GM19035 (cell line): Measurements from ENCODE around the gene FAM50A.

Experiments
- ATAC-seq: cut with Tn5 transposase; IDR thresholded peaks from one replicate; pipeline ENCODE4 v1.9.1; 2021; ENCODE audit not compliant: unreplicated experiment

Gene FAM50A

GRCh38 chrX:154437971-154438893, 5.7 kb upstream of the FAM50A start:
- no peak for ATAC-seq

- ATAC-seq = no peak
Observed at GRCh38 chrX:154439841-154440240, 4.1 kb upstream of the FAM50A start.

DNA sequence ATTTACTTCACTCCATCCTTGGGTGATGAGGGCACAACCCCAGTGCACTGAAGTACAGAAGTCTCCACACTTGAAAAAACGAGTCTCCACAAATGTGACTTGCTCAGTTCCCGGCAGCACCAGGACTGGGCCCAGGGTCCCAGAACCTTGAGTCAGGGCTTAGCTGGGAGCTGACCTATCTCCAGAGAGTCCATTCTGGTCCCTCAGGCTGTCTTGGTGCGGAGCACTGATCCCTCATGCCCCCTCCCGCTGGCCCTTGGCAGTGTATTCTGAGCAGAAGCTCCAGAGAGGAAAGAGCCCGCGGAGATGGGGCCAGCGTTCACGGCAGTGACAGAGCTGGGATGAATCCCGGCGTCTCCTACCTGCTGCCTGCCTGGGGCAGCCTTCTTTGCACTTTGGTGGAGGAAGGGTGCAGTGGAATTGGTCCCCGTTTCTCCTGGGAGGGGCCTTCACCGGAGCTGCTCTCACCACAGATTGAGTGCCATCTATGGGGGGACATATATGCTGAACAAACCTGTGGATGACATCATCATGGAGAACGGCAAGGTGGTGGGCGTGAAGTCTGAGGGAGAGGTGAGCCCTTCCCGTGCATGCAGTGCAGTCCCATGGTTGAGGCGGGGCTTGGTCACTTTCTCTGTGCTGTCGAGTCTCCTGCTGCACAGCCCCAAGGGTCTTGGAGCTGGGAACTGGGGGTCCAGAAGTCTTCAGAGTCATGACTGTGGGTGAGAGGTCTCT, 3.2 kb upstream of the FAM50A start:
- ATAC-seq = no peak

DNA sequence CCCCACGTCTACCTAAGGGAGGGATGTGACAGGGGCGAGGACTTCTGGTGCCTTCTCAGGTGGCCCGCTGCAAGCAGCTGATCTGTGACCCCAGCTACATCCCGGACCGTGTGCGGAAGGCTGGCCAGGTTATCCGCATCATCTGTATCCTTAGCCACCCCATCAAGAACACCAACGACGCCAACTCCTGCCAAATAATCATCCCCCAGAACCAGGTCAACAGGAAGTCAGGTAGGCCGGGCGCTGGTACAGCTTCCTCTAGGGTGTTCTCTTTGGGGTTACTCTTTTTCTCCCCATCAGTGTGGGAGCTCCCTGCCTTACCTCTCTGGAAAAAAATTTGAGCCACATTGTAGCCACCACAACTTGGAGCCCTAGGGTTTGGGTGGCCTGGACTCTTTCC, 2.4 kb upstream of the FAM50A start:
- ATAC-seq = no peak

DNA sequence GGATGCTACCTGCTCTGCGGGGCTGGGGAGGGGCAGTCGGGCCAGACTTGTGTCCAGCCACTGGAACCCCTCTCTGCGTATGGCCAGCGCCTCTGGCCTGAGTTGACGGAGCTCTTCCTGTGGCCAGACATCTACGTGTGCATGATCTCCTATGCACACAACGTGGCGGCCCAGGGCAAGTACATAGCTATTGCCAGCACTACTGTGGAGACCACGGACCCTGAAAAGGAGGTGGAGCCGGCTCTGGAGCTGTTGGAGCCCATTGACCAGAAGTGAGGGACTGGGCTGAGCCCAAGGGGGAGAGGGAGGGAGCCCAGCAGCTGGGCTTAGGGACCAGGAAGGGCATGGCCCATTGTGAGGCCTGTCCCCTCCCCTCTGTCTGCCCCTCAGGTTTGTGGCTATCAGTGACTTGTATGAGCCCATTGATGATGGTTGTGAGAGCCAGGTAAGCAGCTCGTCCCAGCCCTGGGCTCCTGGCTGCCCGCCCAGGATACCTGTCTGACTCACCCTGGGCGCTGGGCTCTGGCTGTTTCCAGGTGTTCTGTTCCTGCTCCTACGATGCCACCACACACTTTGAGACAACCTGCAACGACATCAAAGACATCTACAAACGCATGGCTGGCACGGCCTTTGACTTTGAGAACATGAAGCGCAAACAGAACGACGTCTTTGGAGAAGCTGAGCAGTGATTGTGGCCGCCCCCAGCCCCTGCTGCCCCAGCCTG, 1.8 kb upstream of the FAM50A start:
- no peak for ATAC-seq

- no peak for ATAC-seq
Observed at GRCh38 chrX:154443479-154443910, 446 bp upstream of the FAM50A start.

GRCh38 chrX:154444755-154445246, 860 bp downstream of the FAM50A start:
- no peak for ATAC-seq

GRCh38 chrX:154445776-154446175, 1.8 kb downstream of the FAM50A start:
- no peak for ATAC-seq

DNA sequence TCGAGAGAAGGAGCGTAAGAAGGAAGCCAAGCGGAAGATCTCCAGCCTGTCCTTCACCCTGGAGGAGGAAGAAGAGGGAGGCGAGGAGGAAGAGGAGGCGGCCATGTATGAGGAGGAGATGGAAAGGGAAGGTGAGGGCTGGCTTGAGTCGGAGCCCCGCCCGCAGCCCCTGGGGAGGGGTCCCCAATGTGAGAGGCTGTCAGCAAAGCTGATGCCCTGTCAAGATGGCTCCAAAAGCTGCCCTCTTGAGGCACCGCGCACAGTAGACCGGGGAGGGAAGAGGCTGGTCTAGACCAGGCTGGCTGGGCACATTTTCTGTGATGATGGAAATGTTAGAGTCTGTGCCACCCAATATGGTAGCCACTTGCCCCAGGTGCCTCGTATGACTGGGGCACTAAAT, 2.5 kb downstream of the FAM50A start:
- ATAC-seq = no peak

DNA sequence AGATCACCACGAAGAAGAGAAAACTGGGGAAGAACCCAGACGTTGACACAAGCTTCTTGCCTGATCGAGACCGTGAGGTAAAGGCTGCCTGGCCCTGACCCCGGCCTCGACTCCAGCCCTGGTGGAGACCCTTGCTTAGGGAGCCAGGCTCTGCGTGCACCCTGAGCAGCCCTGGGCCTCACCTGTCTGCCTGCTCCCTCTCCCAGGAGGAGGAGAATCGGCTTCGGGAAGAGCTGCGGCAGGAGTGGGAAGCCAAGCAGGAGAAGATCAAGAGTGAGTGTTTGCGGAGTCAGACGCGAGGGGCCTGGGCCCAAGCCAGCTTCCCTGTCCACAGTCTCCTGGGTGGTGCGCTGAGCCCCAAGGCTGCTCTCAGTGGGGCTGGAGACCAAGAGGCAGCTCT, 4.5 kb downstream of the FAM50A start:
- ATAC-seq = no peak

DNA sequence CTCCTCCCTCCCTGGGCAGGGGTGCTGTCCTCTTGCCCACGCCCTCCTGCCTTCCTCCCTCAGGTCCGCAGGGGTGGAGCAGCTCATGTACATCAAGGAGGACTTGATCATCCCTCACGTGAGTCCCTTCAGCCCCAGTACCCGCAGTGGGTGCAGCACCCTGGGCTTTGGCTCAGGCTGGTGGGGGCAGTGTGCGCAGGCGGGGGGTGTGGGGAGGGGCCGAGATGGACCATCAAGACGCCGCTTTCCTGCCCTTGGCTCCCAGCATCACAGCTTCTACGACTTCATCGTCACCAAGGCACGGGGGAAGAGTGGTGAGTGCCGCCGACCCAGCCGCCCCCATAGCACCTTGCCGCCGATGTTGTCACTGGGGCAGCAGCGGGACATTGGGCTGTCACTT, 5.7 kb downstream of the FAM50A start:
- no peak for ATAC-seq

DNA sequence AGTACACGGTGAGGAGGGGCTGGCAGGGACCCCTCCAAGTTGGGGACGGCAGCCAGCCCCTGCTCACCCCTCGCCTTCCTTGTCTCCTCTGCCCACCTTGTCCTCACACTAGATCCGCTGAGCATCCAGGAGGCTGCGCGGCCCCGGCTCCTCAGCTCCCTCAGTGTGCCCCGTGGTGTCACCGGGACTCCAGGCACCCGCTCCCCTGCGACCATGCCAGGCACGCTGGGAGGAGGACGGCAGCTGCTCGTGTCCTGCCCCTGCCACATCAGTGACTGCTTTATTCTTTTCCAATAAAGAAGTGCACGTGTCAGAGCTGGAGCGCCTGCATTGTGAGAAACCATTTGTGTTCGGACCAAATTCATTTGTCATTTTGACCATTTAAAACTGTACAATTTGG, 6.4 kb downstream of the FAM50A start:
- no peak for ATAC-seq

GRCh38 chrX:154452823-154453222, 8.9 kb downstream of the FAM50A start:
- ATAC-seq = no peak

DNA sequence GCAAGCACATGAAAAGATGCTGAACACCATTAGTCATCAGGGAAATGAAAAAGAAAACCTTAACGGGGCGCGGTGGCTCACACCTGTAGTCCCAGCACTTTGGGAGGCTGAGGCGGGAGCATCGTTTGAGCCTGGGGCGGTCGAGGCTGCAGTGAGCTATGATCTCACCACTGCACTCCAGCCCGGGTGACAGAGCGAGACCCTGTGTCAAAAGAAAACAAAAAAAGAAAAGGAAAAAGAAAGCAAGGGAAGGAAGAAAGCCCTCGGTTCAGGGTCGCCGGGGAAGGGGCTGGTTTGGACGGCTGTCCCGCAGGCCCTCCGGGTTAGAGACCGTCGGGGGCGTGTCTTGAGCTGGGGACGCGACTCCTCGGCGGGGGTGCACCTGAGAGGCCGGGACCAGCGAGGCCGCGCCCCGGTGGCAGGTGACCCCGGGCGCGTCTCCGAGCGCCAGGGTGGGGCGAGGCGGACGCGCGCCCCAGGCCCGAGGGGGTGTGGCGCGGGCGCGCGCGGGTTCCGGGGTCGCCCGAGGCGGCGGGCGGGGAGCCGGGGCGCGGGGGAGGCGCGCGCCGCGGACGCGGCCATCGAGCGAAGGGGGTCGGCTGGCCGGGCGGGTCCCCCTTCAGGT, 13.7 kb downstream of the FAM50A start:
- peak; percentile 57 for ATAC-seq

GRCh38 chrX:154458116-154458953, 14.4 kb downstream of the FAM50A start, which contains the start of gene PLXNA3:
TSS of gene PLXNA3 (plus strand) at chrX:154458281. CDS start at chrX:154460184, 1,903 bp downstream.
- peak; percentile 60 for ATAC-seq

DNA sequence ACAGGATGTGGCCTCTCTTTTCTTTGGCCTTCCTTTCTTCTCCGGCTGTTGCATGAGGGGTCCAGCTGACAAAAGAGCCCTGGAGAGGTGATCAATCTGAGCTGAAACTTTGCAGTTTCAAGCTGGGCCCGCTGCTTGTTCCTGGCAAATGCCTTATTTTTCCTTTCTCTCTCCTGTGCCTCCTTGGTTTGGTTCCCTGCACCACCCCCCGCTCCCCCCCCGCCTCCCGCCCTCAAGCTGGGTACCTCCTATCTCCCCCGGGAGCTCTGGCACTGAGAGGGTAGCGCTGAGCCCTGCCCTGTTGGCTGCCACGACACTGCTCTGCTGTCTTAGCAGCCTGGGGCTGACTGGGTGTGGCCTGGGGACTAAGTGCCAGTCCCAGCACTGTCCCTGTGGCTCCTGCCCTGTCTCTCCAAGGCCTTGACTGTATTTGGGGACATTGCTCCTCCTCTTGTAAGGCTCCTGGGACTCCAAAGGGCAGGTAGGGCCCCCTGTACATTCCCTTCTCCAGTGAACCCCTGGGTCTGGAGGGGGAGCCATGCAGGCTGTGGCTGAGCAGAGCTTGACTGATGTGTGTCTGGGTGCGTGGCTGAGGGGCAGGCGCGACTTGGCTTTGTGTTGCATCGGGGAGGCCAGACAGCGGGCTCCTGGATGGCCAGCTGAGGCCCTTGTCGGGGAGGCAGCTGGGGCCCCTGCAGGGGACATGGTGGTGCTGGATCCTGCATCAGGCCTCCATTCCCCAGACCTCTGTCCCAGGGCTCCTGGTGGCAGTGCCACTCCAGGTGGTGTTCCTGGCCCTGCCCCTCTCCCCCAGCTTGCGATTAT, 15.2 kb downstream of the FAM50A start:
- no peak for ATAC-seq

DNA sequence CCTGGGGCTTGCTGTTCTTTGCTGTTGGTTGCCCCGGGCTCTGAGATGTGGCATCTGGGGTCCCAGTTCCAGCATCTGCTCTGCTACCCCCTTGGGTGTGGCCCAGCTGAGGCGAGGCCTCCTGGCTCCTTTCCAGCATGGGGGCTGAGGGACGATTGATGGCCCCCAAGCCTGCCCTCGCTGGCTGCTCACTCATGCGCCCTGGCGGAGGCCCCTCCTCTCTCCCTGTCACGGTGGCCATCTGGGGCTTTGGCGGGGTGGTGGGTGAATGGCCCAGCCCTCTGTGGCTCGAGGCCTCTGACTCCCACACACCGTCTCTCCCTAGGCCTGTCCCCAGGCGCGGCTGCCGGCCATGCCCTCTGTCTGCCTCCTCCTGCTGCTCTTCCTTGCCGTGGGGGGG, 15.9 kb downstream of the FAM50A start:
- ATAC-seq = no peak

DNA sequence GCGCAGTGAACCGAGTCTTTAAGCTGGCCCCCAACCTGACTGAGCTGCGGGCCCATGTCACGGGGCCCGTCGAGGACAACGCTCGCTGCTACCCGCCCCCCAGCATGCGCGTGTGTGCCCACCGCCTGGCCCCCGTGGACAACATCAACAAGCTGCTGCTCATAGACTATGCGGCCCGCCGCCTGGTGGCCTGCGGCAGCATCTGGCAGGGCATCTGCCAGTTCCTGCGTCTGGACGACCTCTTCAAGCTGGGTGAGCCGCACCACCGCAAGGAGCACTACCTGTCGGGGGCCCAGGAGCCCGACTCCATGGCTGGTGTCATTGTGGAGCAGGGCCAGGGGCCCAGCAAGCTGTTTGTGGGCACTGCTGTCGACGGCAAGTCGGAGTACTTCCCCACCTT, 16.4 kb downstream of the FAM50A start:
- no peak for ATAC-seq

- no peak for ATAC-seq
Observed at GRCh38 chrX:154462396-154462795, 18.5 kb downstream of the FAM50A start.
